HG03108 (cell line): Measurements from ENCODE around the gene MSI2.
A peak's percentile ranks its signal among the peaks of the same experiment; 100 is the strongest.

ENCODE experiments used
- ATAC-seq: cut with Tn5 transposase; IDR thresholded peaks from one replicate; pipeline ENCODE4 v1.9.1; 2021; ENCODE audit warnings: moderate library complexity; ENCODE audit not compliant: unreplicated experiment

MSI2 gene

GRCh38 chr17:57338257-57338914, 82.1 kb downstream of the MSI2 start:
- peak; percentile 58 for ATAC-seq

- no peak for ATAC-seq
Observed at GRCh38 chr17:57340160-57340981, 84.0 kb downstream of the MSI2 start.

- ATAC-seq: no peak
Observed at GRCh38 chr17:57341611-57342540, 85.6 kb downstream of the MSI2 start.

DNA sequence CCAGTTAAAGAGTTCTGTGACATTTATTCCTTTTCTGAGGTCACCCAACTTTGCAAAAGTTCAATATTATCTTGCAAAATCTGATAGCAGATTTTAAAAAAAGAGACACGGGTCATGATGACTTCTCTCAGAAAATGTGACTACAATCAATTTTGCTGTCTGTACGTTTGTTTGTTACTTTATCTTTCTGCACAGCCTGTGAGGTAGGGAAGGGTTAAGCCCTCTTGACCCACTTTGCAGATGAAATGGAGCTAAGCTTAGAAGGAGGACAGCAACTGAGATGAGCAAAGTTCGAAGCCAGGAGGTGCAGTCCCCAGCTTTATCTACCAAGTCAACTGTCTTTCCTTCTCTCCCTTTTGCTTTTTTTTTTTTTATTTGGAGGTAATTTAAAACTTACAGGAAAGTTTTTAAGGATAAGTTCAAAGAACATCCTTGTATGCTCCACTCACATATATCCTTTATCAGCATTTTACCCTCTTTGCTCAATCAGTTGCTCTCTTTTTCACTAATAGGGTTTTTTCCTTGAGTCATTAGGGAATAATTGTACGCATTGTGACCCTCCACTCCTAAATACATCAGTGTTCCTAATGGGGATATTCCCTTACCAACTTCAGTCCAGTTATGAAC, 86.8 kb downstream of the MSI2 start:
- no peak for ATAC-seq

DNA sequence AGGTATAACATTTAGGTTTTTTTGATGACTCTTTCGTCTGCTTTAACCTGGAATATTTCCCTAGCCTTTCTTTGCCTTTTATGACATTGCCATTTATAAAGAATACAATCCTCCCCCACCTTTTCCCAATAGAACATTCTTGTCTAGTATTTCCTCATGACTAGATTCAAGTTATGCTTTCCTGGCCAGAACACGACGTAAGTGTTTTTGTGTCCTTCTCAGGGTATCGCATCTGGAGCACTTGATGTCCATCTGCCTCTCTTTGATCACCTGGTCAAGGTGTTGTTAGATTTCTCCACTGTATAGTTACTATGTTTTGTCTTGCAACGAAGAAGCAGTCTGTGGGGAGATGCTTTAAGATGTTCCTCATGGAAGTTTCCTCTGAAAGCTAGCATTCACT, 87.4 kb downstream of the MSI2 start:
- ATAC-seq: no peak

GRCh38 chr17:57344261-57344660, 87.9 kb downstream of the MSI2 start:
- ATAC-seq: no peak

- no peak for ATAC-seq
Observed at GRCh38 chr17:57349541-57350247, 93.4 kb downstream of the MSI2 start.

GRCh38 chr17:57350266-57350665, 93.9 kb downstream of the MSI2 start:
- no peak for ATAC-seq

- no peak for ATAC-seq
Observed at GRCh38 chr17:57352665-57353175, 96.4 kb downstream of the MSI2 start.

DNA sequence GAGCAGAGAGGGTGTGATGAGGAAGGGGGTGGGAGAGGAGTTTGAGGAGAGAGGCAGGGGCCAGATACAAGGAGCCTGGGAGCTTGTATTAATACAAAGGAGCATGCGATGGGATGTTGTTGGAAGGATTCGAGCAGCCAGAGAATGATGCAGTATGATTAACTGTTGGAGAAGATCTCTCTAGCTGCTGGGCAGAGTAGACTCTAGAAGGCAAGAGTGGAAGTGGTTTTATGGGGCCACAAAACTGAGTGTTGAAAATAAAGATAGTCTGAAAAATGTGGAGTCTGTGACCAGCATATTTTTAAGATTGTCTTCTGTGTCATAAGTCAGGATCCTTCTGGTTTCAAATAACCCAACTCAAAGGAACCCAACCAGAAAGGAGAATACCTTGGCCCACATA, 98.3 kb downstream of the MSI2 start:
- no peak for ATAC-seq

- ATAC-seq: no peak
Observed at GRCh38 chr17:57355090-57355859, 99.0 kb downstream of the MSI2 start.

DNA sequence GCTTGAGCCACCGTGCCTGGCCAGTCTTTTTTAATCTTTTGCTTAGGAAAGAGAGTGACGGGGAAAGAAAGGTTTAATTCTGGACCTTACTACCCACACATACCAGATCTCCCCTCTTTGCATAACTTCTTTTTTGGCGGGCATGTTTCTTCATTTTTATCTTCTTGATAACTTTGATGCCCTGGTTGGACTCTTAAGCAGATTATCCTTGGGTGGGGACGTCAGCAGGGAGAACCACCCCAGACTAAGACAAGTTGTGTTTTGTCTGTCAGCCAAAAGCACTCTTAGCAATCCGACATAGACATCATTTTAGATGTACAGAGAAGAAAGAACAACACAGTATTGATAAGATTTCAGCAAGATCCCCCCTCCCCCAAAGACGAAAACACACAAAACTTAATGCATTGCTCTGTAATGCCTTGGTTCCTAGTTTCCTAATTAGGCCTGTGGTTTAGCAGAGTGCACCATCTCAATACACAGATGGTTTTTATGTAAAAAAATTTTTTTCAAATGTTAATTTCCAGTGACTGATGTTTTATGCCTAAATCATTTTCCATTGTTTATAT, 99.9 kb downstream of the MSI2 start:
- ATAC-seq: no peak

DNA sequence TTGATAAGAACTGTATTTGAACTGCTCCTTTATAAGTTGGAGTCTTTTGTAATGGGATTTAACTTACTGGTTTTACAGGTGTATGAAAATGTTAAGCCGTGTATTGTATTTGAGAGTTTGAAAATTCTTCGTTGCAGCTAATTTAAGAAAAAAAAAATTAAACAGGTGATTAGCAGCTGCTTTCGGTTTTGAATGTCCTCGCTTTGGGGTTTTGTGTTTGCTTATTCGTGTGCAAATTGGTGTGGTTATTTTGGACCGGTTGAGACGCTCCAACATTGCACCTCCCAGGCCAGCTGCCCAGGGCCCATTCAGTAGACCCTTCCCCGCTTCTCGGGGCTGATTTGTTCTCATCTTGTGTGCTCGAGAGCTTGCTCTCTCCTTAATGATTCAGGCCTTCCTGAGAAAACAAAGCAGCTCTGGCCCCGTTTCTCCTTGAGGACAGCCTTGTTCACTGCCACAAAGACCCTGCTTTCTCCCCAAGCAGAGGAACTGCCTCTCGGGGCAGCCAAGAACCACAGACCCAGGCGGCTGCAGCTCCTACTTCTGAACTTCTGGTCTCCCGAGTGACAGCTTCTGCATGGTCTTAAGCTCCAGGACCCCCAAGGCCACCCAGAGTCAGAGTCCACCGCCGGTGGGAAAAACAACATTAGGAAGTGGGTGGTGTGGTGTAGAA, 100.5 kb downstream of the MSI2 start:
- ATAC-seq: peak; percentile 40

DNA sequence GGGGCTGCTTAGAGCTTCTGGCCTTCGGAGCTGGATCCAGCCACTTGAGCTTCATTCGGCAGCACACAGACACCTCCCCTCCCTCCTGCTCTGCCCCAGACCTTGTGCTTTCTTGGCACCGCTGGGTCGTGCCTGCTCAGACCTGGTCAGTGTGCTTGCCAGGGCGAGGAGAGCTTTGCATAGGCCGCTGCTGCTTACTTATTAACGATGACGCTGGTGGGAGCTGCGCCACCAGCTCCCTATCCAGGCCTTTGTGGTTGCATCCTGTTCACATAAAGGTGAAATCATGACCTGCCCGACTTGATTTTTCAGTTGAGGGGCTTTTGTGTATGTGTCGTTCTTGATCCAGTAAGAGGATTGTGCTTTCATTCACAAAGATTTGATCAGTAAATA, 101.1 kb downstream of the MSI2 start:
- ATAC-seq: peak; percentile 44

DNA sequence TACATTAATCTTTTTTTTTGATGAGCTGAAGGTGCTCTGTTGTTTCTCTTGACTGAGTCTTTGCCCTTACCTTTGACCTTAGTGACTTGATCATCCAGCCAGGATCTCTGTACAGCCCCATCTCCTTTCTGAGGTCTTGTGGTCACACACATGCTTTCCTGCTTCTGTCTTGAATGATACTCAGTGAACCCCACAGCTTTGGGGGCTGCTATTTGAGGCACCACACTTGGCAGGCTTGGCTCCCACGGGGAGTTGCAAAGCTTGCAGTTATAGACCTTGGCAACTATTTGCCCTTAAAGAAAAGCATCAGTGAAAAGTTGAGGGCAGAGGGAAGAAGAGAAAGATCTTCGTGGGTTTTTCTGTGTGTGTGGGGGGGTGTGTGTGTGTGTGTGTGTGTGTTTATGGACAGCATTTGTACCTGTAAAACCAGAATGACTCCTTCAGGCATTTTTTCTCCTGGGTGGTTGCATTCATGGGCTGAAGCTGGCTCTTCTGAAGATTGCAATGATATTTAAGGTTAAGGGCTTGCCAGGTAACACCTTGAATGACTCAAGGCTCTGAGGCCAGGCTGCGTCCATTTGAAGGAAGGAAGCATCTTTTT, 101.6 kb downstream of the MSI2 start:
- ATAC-seq: peak; percentile 67

DNA sequence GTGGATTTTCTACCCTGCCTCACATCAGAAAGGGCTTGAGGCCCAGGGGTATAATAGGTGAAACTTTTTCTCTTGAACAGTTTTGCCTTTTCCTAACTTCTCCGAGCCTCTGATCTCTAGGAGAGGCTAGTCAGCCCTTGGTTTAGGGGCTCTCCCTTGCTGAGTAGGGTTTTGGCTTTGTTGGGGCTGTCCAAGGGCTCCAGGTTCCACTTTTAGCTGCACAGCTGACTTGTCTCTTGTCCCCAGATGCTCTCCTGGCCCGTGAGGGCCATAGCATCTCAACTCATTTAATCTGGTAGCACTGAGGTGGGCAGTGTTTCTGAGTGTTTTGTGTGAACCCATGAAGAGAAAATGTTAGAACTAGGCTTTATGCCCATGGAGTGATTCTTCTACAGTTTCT, 103.9 kb downstream of the MSI2 start:
- no peak for ATAC-seq

DNA sequence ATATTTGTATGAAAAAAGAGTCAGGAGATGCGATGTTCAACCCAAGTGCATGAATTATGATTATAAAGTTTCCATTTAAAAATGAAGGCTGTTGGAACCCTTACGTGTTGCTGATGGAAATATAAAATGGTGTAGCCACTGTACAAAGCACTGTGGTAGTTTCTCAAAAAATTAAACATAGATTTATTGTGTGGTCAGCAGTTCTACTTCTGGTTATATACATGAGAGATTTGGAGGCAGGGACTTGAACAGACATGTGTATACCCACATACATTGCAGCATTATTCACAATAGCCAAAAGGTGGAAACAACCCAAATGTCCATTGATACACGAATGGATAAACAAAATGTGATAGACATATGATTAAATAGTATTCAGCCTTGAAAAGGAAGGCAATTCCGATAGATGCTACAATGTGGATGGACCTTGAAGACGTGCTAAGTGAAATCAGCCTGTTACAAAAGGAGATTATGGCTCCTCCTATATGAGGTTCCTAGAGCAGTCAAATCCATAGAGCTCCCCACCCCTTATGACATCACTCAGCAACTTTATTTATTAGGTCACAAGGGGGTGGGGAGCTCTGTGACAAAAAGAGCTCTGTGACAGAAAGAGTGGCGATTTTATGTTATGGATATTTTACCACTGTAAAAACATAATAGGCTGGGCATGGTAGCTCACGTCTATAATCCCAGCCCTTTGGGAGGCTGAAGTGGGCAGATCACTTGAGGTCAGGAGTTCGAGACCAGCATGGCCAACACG, 106.7 kb downstream of the MSI2 start:
- no peak for ATAC-seq
